ES-I3 (cell line): ENCODE results near the gene ATP2C1.

Source experiments
- H3K36me3 ChIP-seq: 2 replicates; pipeline ENCODE4 v1.6.1; 2013; ENCODE audit warnings: mild to moderate bottlenecking, low read length, control low read depth, moderate library complexity; ENCODE audit not compliant: insufficient read depth
- H3K4me1 ChIP-seq: 2 replicates; pipeline ENCODE4 v1.6.1; 2013; ENCODE audit warnings: mild to moderate bottlenecking, control low read depth, low read length; ENCODE audit not compliant: insufficient read depth
- H3K9ac ChIP-seq: 2 replicates; pipeline ENCODE4 v1.6.1; 2013; ENCODE audit warnings: low read depth, mild to moderate bottlenecking, low read length, moderate library complexity
- H3K9me3 ChIP-seq: 2 replicates; pipeline ENCODE4 v1.6.1; 2013; ENCODE audit warnings: mild to moderate bottlenecking, low read length, moderate library complexity; ENCODE audit not compliant: control insufficient read depth, insufficient read depth

The ATP2C1 gene

GRCh38 chr3:130906374-130906995 is 12.6 kb downstream of the ATP2C1 start:
- Histone ChIP-seq H3K4me1 (no peaks in the 10 kb centered on the region), H3K9me3 (no peaks in the 10 kb centered on the region), H3K9ac (no peak overlapping the region), H3K36me3 (no peaks in the 10 kb centered on the region)

- no peaks in the 10 kb centered on the region for H3K9me3 ChIP-seq
- H3K9ac ChIP-seq = no peak overlapping the region
- no peaks in the 10 kb centered on the region for H3K36me3 ChIP-seq
These were observed 13.6 kb downstream of the ATP2C1 start for GRCh38 chr3:130907500-130907899.

DNA sequence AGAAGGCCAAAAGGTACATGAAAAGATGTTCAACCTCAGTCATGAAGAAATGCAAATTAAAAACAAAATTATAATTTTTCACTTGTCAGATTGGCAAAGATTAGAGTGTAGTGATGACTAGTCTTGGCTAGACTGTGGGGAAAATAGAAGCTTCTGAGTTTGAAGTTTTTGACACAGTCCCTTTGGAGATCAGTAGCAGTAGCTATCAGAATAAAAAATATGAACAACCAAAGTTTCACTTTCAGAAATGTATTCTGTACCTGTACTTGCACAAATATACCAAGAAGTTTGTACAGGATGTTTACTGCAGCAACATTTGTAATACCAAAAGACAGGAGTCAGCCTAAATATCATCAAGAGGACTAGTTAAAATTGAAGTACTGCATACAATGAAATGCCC is 14.1 kb downstream of the ATP2C1 start:
- Histone ChIP-seq H3K4me1 (no peaks in the 10 kb centered on the region), H3K36me3 (no peaks in the 10 kb centered on the region), H3K9ac (no peak overlapping the region), H3K9me3 (no peaks in the 10 kb centered on the region)

More at GRCh38 chr3:130907500-130907899, 13.6 kb downstream of the ATP2C1 start:
- H3K4me1 ChIP-seq = no peaks in the 10 kb centered on the region

DNA sequence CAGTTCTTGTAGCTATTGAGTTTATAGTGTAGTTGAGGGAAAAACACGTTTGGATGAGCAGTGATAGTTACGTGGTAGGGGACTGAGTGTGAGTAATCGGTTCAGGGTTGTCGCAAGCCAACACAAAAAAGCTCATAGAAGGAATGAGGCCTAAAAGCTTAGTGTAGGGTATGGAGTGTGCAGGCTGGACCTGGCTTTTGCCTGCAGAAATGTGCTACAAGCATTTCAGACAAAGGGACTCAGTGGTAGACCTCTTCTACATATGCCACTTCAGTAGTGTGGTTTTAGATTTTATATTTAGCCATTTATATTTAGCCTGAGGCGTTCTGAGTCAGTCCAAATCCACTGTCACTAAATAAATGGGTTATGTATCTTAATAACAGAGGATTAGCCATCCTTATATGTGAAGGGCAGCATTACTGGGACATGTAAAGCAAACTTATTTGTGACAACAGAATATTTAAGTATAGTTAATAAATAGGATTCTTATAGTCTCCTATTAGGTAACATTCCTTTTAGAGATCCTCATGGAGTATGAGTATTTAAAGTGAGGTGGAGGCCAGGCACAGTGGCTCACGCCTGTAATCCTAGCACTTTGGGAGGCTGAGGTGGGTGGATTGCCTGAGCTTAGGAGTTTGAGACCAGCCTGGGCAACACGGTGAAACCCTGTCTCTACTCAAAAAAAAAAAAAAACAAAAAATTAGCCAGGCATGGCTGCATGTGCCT is 21.8 kb downstream of the ATP2C1 start:
- Histone ChIP-seq H3K36me3 (no peaks in the 10 kb centered on the region), H3K4me1 (no peaks in the 10 kb centered on the region), H3K9me3 (no peaks in the 10 kb centered on the region), H3K9ac (no peak overlapping the region)

GRCh38 chr3:130916507-130917167 is 22.8 kb downstream of the ATP2C1 start:
- Histone ChIP-seq H3K9ac (no peak overlapping the region), H3K36me3 (no peaks in the 10 kb centered on the region), H3K4me1 (no peaks in the 10 kb centered on the region), H3K9me3 (no peaks in the 10 kb centered on the region)

- Histone ChIP-seq H3K36me3 (no peaks in the 10 kb centered on the region), H3K9me3 (no peaks in the 10 kb centered on the region), H3K4me1 (no peaks in the 10 kb centered on the region), H3K9ac (no peak overlapping the region)
These were observed 24.4 kb downstream of the ATP2C1 start for GRCh38 chr3:130918328-130918727.

DNA sequence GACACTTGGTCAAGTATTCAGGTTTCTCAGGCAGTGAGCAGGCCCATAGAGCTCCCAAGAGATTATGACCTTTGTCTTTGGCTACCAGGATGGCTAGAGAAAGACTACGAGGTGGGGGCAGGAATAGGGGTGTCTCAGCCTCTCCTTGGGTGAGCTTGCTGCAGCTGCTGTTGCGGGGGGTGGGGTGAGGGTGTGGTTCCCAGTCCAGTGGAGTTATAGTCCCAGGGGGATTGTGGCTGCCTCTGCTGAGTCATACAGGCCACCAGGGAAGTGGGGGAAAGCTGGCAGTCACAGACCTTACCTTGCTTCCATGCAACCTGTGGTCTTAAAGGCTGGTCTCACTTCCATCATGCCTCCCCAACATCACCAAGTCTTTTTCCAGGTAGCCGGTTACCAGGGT is 31.7 kb downstream of the ATP2C1 start:
- Histone ChIP-seq H3K36me3 (no peaks in the 10 kb centered on the region; the same call in 1 of the 2 replicates), H3K9me3 (peaks cover 6% of the 10 kb centered on the region; the same call in 1 of the 2 replicates), H3K4me1 (peaks cover 6% of the 10 kb centered on the region; the same call in 1 of the 2 replicates), H3K9ac (no peak overlapping the region)

- Histone ChIP-seq H3K9me3 (peaks cover 6% of the 10 kb centered on the region; the same call in 1 of the 2 replicates), H3K36me3 (no peaks in the 10 kb centered on the region; the same call in 1 of the 2 replicates), H3K9ac (no peak overlapping the region), H3K4me1 (peaks cover 6% of the 10 kb centered on the region; the same call in 1 of the 2 replicates)
These were observed 32.6 kb downstream of the ATP2C1 start for GRCh38 chr3:130926504-130926903.

- Histone ChIP-seq H3K4me1 (peaks cover 6% of the 10 kb centered on the region; the same call in 1 of the 2 replicates), H3K36me3 (no peaks in the 10 kb centered on the region; the same call in none of the 2 replicates), H3K9ac (no peak overlapping the region), H3K9me3 (no peaks in the 10 kb centered on the region)
These were observed 35.9 kb downstream of the ATP2C1 start for GRCh38 chr3:130929804-130930203.

- H3K36me3 ChIP-seq = no peaks in the 10 kb centered on the region; the same call in none of the 2 replicates
- H3K4me1 ChIP-seq = no peaks in the 10 kb centered on the region
These were observed 39.1 kb downstream of the ATP2C1 start for GRCh38 chr3:130932979-130933378.

GRCh38 chr3:130933801-130934345 is 40.0 kb downstream of the ATP2C1 start:
- H3K9me3 ChIP-seq = no peaks in the 10 kb centered on the region
- H3K36me3 ChIP-seq = no peaks in the 10 kb centered on the region; the same call in none of the 2 replicates
- no peak overlapping the region for H3K9ac ChIP-seq
- H3K4me1 ChIP-seq = no peaks in the 10 kb centered on the region

More at GRCh38 chr3:130932979-130933378, 39.1 kb downstream of the ATP2C1 start:
- Histone ChIP-seq H3K9ac (no peak overlapping the region), H3K9me3 (no peaks in the 10 kb centered on the region)

DNA sequence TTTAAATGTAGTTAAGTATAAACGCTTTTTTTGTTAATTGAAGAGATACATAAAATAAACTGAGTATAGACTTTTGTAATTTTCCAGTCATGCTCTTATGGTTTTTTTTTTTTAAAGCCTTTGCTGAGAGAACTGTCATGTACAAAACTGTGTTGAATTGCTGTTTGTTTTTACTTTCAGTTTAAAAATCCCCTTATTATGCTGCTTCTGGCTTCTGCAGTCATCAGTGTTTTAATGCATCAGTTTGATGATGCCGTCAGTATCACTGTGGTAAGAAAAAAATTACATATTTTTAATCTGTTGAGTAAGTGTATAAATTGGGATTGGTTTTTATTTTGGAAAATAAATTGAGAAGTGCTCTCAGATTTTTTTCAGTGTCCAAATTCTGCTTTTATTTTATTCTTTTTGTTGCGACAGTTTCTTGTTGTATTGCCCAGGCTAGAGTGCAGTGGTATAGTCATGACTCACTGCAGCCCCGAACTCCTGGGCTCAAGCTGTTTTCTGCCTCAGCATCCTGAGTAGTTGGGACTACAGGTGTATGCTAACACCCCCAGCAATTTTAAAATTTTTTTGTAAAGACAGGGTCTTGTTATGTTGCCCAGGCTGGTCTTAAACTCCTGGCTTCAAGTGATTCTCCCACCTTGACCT is 40.7 kb downstream of the ATP2C1 start:
- Histone ChIP-seq H3K36me3 (no peaks in the 10 kb centered on the region; the same call in none of the 2 replicates), H3K4me1 (no peaks in the 10 kb centered on the region), H3K9me3 (no peaks in the 10 kb centered on the region), H3K9ac (no peak overlapping the region)

DNA sequence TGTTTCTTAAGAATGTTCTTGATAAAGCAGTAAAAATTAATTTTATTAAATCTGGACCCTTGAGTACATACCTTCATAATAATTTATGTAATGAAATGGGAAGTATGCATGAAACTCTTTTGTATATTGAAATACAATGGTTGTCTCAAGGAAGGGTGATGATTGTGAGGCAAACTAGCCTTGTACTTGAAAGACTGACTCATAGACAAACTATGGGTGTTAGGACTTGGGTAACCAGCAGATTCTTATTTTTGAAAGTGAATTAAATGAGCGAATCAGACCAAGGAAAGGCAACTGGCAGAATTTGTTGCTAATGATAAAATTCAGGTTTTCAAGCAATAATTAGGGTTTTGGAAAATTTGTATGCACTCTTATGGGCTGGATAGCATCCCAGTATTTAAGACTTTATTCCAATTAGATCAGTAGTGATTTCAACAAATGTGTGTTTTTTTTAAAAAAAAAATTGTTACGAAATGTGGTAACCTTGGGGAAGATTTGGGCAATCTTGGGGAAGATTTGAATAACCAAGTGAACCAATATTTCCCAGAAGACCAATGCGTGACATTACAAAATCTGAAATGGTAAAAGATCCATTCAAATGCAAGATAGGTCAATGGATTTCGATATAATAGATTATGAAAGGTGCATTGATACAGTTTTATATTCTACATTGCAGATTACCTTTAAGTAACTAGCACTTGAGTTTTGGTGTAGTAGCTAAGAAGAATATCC is 42.0 kb downstream of the ATP2C1 start:
- Histone ChIP-seq H3K36me3 (no peaks in the 10 kb centered on the region; the same call in none of the 2 replicates), H3K9me3 (no peaks in the 10 kb centered on the region), H3K9ac (no peak overlapping the region), H3K4me1 (no peaks in the 10 kb centered on the region)
